ENCODE measurements around the gene ELFN1.

DNA sequence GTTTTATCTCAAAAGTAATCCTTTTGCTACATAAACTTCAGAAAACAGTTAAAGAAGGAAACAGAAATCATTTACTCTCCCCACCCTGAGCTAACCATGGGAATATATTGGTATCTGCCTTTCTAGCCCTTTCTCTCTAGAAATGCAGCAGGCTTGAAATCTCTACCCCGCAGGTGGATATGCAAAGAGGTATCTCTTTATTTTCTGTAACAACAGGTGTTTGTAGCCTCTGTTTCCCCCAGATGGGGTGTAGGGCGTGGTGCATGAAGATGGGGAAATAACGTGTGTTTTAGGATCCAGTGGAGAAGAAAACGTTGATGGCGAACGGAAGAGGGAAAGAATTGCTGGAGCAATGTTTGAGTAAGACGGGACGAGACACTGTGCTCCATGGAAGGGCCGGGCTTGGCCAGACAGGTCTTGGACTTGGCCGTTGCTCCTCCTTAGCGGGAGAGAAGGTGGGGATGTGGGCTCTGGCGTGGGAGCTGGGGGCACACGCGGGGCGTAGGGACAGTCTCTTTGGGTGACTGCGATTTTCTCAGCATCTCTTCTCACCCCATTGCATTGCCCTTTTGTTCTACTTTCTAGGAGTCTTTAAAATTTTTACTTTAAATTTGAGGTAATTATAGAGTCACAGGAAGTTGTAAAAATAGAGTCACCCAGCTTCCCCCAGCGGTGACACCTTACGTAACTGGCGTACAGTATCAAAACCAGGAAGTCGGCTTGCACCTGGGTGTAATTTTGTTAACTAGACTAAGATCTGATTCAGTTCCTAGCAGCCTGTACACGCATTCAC lies 82.9 kb downstream of the ELFN1 start:
- TF ChIP-seq, protein P1, sequence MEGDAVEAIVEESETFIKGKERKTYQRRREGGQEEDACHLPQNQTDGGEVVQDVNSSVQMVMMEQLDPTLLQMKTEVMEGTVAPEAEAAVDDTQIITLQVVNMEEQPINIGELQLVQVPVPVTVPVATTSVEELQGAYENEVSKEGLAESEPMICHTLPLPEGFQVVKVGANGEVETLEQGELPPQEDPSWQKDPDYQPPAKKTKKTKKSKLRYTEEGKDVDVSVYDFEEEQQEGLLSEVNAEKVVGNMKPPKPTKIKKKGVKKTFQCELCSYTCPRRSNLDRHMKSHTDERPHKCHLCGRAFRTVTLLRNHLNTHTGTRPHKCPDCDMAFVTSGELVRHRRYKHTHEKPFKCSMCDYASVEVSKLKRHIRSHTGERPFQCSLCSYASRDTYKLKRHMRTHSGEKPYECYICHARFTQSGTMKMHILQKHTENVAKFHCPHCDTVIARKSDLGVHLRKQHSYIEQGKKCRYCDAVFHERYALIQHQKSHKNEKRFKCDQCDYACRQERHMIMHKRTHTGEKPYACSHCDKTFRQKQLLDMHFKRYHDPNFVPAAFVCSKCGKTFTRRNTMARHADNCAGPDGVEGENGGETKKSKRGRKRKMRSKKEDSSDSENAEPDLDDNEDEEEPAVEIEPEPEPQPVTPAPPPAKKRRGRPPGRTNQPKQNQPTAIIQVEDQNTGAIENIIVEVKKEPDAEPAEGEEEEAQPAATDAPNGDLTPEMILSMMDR (IDR thresholded peaks at IDR 0.05), result no peak
- TF ChIP-seq ZFX (IDR thresholded peaks at IDR 0.05; ENCODE audit: borderline replicate concordance), result no peak

All from 22Rv1 (cell line).